Melanocyte of skin (primary cell): ENCODE measurements around the gene ZNF579. TPM values are rescaled to one million over a fixed set of nuclear protein-coding genes. Genes with fewer than 3 reads are reported as not detected.

Experiments used
- total RNA-seq, 2 donors: library from RNA; depleted of rRNA; stranded (reverse); fragments of >200 nt; gene quantifications; 2 replicates each; pipeline ENCODE4 v1.2.3, GENCODE V29; 2012

ZNF579 gene
- 1 to 10 TPM; 4.5 to 7.0 TPM for total RNA-seq

GRCh38 chr19:55580628-55581144 lies at the start of gene ZNF579:
TSS of gene ZNF579 (minus strand) at chr19:55580848. CDS start at chr19:55579639, 1,209 bp downstream.

GRCh38 chr19:55624109-55625003 lies 43.7 kb upstream of the ZNF579 start, which contains the start of gene ZNF784:
TSS of gene ZNF784 (minus strand) at chr19:55624566. CDS start at chr19:55624561, 5 bp downstream.

GRCh38 chr19:55605637-55606470 lies 25.2 kb upstream of the ZNF579 start, which contains the start of gene ZNF865:
TSS of gene ZNF865 (plus strand) at chr19:55605647. CDS start at chr19:55613619, 7,972 bp downstream.

GRCh38 chr19:55599842-55600661 lies 19.4 kb upstream of the ZNF579 start, which contains the start of gene ZNF524:
TSS of gene ZNF524 (plus strand) at chr19:55600288. CDS start at chr19:55602113, 1,825 bp downstream.

GRCh38 chr19:55599468-55599841 lies 18.8 kb upstream of the ZNF579 start, which contains the start of gene FIZ1:
TSS of gene FIZ1 (minus strand) at chr19:55599517. CDS start at chr19:55597865, 1,652 bp downstream.

GRCh38 chr19:55545443-55545842 lies 35.2 kb downstream of the ZNF579 start, which contains the start of gene SBK3:
TSS of gene SBK3 (minus strand) at chr19:55545543. CDS start at chr19:55545543, 0 bp downstream.

GRCh38 chr19:55536951-55537740 lies 43.5 kb downstream of the ZNF579 start, which contains the start of gene SBK2:
TSS of gene SBK2 (minus strand) at chr19:55537133. CDS start at chr19:55536294, 839 bp downstream.

Other genes starting within 250 kb of the ZNF579 start
- 10 to 100 TPM; 10.3 to 12.0 TPM for gene KMT5C, start 241.0 kb downstream of the ZNF579 start, total RNA-seq
- gene COX6B2, start 226.1 kb downstream of the ZNF579 start, total RNA-seq = not detected
- not detected for gene GARIN5B, start 217.6 kb downstream of the ZNF579 start, total RNA-seq
- 1 to 10 TPM in 1 of 2 donors, not detected in 1; 1.0 TPM for gene IL11, start 210.4 kb downstream of the ZNF579 start, total RNA-seq
- not detected for gene TMEM190, start 204.0 kb downstream of the ZNF579 start, total RNA-seq
- gene TMEM238, start 196.6 kb downstream of the ZNF579 start, total RNA-seq = not detected
- gene RPL28, start 194.9 kb downstream of the ZNF579 start, total RNA-seq = 100 to 1,000 TPM; 230 to 328 TPM
- 100 to 1,000 TPM; 248 to 380 TPM for gene UBE2S, start 173.1 kb downstream of the ZNF579 start, total RNA-seq
- gene SHISA7, start 137.5 kb downstream of the ZNF579 start, total RNA-seq = not detected
- gene ISOC2, start 119.2 kb downstream of the ZNF579 start, total RNA-seq = 10 to 100 TPM; 66.4 to 95.6 TPM
- not detected for gene C19orf85, start 116.1 kb downstream of the ZNF579 start, total RNA-seq
- gene ZNF628, start 104.2 kb downstream of the ZNF579 start, total RNA-seq = 1 to 10 TPM; 4.8 to 5.7 TPM
- gene NAT14, start 95.7 kb downstream of the ZNF579 start, total RNA-seq = 10 to 100 TPM; 13.4 to 18.6 TPM
- gene SSC5D, start 92.4 kb downstream of the ZNF579 start, total RNA-seq = under 1 TPM; 0.67 to 0.69 TPM
- not detected for gene SBK2, start 43.7 kb downstream of the ZNF579 start, total RNA-seq
- not detected for gene SBK3, start 35.3 kb downstream of the ZNF579 start, total RNA-seq
- 1 to 10 TPM; 2.4 to 3.3 TPM for gene FIZ1, start 18.7 kb upstream of the ZNF579 start, total RNA-seq
- gene ZNF524, start 19.4 kb upstream of the ZNF579 start, total RNA-seq = 1 to 10 TPM; 6.3 to 6.9 TPM
- gene ZNF865, start 24.8 kb upstream of the ZNF579 start, total RNA-seq = 1 to 10 TPM; 1.4 to 2.3 TPM
- 1 to 10 TPM; 3.3 to 4.5 TPM for gene ZNF784, start 43.7 kb upstream of the ZNF579 start, total RNA-seq
- 1 to 10 TPM; 6.0 to 6.5 TPM for gene ZNF580, start 60.2 kb upstream of the ZNF579 start, total RNA-seq
- gene ZNF581, start 62.8 kb upstream of the ZNF579 start, total RNA-seq = 10 to 100 TPM; 10.7 to 14.0 TPM
- gene CCDC106, start 67.4 kb upstream of the ZNF579 start, total RNA-seq = 10 to 100 TPM in 1 of 2 donors, 1 to 10 TPM in 1; 9.7 to 16.2 TPM
- 100 to 1,000 TPM in 1 of 2 donors, 10 to 100 TPM in 1; 81.9 to 141 TPM for gene U2AF2, start 74.2 kb upstream of the ZNF579 start, total RNA-seq
- 10 to 100 TPM; 23.3 to 29.9 TPM for gene EPN1, start 94.4 kb upstream of the ZNF579 start, total RNA-seq
- not detected for gene NLRP9, start 157.6 kb upstream of the ZNF579 start, total RNA-seq
- not detected for gene RFPL4A, start 178.2 kb upstream of the ZNF579 start, total RNA-seq
- gene RFPL4AL1, start 188.3 kb upstream of the ZNF579 start, total RNA-seq = not detected